RWPE1 (cell line): ENCODE results near the gene NCBP1.
A peak's percentile ranks its signal among the peaks of the same experiment; 100 is the strongest.

Experiments
- CTCF ChIA-PET: fragments of 350-600 bp; sonication (Branson Sonifier 250); formaldehyde crosslinking; extraction: SDS; loops from one replicate; lab custom pipeline; 2021; lab: Yijun Ruan, JAX
- POLR2A ChIA-PET: fragments of 400-600 bp; formaldehyde crosslinking; extraction: SDS; loops from one replicate; lab custom pipeline; 2020; ENCODE audit warnings: antibody characterized with exemption; ENCODE audit not compliant: low non-redundant PET; lab: Yijun Ruan, JAX
- DNase-seq: peaks from one replicate; pipeline ENCODE4 v3.0.0; 2012; ENCODE audit warnings: low spot score
- H3K27ac ChIP-seq: fragments of 450-650 bp; 2 replicates; pipeline ENCODE4 v1.5.1; 2017
- CTCF ChIP-seq: fragments of 450-650 bp; conservative IDR thresholded peaks from 2 replicates; pipeline ENCODE4 v1.5.1; 2017; ENCODE audit warnings: low read depth, mild to moderate bottlenecking

NCBP1 gene

GRCh38 chr9:97594381-97594921 lies 39.2 kb upstream of the NCBP1 start:
- no peak for DNase-seq
- ChIA-PET POLR2A (no interaction called here), CTCF (interaction anchor here (1.5 kb wide), 1 partner anchor 21 kb away, joined by 4 read pairs; no protein-coding TSS in a partner anchor)
- no peak overlapping the region for H3K27ac ChIP-seq
- TF ChIP-seq CTCF, result no peak

DNA sequence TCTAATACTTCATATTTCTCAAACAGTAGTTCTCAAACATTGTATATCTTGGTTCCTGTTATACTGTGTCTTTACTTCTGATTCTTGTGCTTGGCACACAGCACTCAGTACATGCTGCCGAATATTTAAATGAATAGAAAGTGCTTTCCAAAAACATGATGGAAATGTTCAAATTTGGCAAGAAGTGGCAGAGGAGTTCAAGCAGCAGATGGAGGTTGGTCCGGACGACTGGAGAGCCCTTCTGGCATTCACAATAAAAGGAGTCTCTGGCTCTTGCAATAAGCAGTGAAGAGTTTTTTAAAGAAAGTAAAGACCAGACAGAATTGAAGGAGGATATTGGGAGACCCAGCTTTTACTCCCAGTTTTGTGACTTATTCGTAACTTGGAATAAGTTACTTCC lies 36.7 kb upstream of the NCBP1 start:
- ChIA-PET CTCF (interaction anchor here (1.0 to 1.5 kb wide), 2 partner anchors 19 to 95 kb away, joined by 3 to 4 read pairs; no protein-coding TSS in a partner anchor), POLR2A (no interaction called here)
- DNase-seq, result no peak
- no peak overlapping the region for H3K27ac ChIP-seq
- no peak for TF ChIP-seq CTCF

GRCh38 chr9:97598461-97599288 lies 34.9 kb upstream of the NCBP1 start:
- CTCF ChIA-PET, result interaction anchor here (0.5 to 2.4 kb wide), 55 partner anchors 9 to 1185 kb away, joined by 3 to 86 read pairs (median 4); partner anchors contain the start of genes TDRD7 and TSTD2
- POLR2A ChIA-PET, result no interaction called here

DNA sequence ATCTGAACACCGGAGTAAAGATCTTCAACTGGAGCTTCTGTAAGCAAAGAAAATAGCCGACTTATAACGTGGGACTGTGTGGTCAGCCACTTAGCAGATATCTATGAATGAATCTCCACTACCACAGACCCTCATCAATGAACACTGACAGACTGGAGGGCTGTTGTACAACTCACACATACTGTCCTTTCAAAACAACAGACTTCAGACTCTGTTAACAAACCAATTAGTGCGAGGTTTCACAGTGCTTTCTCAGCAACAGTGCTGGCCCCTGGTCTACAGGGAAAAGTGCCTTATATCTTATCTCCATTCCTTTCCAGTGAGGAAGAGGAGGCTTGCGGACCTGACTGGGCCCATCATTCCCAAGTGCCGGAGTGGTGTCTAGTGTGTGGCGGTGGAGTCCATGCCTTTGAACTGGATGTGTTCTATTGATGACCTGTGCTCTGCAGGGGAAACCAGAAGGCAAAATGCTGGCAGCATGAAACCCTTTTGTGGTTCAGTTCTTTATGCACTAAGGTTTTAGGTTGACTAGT lies 34.2 kb upstream of the NCBP1 start:
- no peak for DNase-seq
- ChIA-PET POLR2A (no interaction called here), CTCF (interaction anchor here (0.5 to 2.4 kb wide), 45 partner anchors 8 to 1185 kb away, joined by 3 to 86 read pairs (median 5); partner anchors contain the start of genes TDRD7 and TSTD2)
- no peak for TF ChIP-seq CTCF
- H3K27ac ChIP-seq, result no peak overlapping the region

More at GRCh38 chr9:97598461-97599288, 34.9 kb upstream of the NCBP1 start:
- no peak overlapping the region for H3K27ac ChIP-seq
- DNase-seq, result peak; percentile 72
- TF ChIP-seq CTCF, result peak; percentile 89

- ChIA-PET CTCF (interaction anchor here (0.6 to 0.7 kb wide), 3 partner anchors 114 to 159 kb away, joined by 3 read pairs; no protein-coding TSS in a partner anchor), POLR2A (no interaction called here)
- no peak for DNase-seq
- no peak overlapping the region for H3K27ac ChIP-seq
- TF ChIP-seq CTCF, result no peak
Observed at GRCh38 chr9:97600531-97601227, 32.9 kb upstream of the NCBP1 start.
